Fibroblast of mammary gland (primary cell): ENCODE data around the gene ACOT2.
"Not testable (repeated sequence)": the region's sequence is repeated elsewhere in the genome, so short reads cannot be mapped to it uniquely, and the experiment has no call there.

ENCODE experiments used
- DNase-seq: peaks from one replicate; pipeline ENCODE4 v3.0.0-alpha.2; 2010; ENCODE audit warnings: low read depth
- H3K4me3 ChIP-seq: 2 replicates; pipeline ENCODE4 v1.5.1; 2011; ENCODE audit warnings: low read depth, mild to moderate bottlenecking, low read length, moderate library complexity; ENCODE audit not compliant: control insufficient read depth
- CTCF ChIP-seq: conservative IDR thresholded peaks from 2 replicates; pipeline ENCODE4 v1.5.1; 2011; ENCODE audit warnings: low read depth, low read length, inconsistent platforms; ENCODE audit not compliant: control insufficient read depth, insufficient read depth

ACOT2 gene

DNA sequence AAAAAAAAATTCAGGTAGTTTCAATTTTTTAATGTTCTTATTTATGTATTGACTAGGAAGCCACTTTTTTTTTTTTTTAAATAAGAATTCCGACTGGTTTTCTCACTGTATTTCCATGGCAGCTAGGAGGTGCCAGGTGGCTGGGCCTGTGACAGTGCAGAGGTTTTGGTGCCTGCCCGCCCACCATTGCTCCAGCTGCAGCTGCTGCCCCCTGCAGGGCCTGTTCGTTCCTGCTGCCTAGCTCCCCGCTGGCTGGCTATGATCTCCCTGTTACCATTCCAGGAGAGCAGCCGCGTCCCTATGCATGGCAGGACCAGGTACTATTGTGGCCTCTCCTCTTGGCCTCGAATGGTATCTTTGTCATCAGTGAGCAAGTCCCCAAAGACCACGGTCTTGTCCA lies 1.9 kb downstream of the ACOT2 start:
- not testable (repeated sequence) for H3K4me3 ChIP-seq
- peak; percentile 47 for TF ChIP-seq CTCF
- DNase-seq = peak; percentile 33

GRCh38 chr14:73573034-73573433 lies 4.0 kb downstream of the ACOT2 start:
- not testable (repeated sequence) for H3K4me3 ChIP-seq, DNase-seq

DNA sequence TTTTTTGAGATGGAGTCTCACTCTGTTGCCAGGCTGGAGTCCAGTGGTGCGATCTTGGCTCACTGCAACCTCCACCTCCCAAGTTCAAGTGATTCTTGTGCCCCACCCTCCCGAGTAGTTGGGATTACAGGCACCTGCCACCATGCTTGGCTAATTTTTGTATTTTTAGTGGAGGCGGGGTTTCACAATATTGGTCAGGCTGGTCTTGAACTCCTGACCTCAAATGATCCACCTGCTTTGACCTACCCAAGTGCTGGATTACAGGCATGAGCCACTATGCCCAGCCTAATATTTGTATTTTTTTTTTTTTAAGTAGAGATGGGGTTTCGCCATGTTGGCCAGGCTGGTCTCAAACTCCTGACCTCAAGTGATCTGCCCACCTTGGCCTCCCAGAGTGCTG lies 4.7 kb downstream of the ACOT2 start:
- DNase-seq, H3K4me3 ChIP-seq: not testable (repeated sequence)

GRCh38 chr14:73574251-73574650 lies 5.2 kb downstream of the ACOT2 start:
- H3K4me3 ChIP-seq, DNase-seq: not testable (repeated sequence)

DNA sequence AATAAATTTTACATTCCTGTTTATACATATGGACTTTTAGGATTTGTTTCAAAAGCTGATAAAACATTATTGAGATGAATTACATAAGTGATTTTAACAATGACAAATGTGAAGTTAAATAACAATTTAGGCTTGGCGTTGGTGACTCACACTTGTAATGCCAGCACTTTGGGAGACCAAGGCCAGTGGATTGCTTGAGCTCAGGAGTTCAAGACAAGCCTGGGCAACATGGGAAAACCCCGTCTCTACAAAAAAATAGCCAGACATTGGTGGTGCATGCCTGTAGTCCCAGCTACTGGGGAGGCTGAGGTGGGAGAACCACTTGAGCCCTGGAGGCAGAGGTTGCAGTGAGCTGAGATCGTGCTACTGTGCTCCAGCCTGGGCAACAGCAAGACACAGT lies 7.4 kb downstream of the ACOT2 start:
- TF ChIP-seq CTCF = no peak
- no peak for DNase-seq
- H3K4me3 ChIP-seq = no peak overlapping the region

- not testable (repeated sequence) for DNase-seq, H3K4me3 ChIP-seq
Measured at GRCh38 chr14:73577214-73577613, 8.2 kb downstream of the ACOT2 start.

- not testable (repeated sequence) for DNase-seq
Measured at GRCh38 chr14:73582102-73582979, 13.3 kb downstream of the ACOT2 start.

GRCh38 chr14:73588695-73589094 lies 19.7 kb downstream of the ACOT2 start:
- TF ChIP-seq CTCF = no peak
- DNase-seq = no peak
- no peak overlapping the region for H3K4me3 ChIP-seq

More at GRCh38 chr14:73582102-73582979, 13.3 kb downstream of the ACOT2 start:
- H3K4me3 ChIP-seq = not testable (repeated sequence)

GRCh38 chr14:73589116-73589515 lies 20.1 kb downstream of the ACOT2 start:
- DNase-seq = no peak
- TF ChIP-seq CTCF = no peak
- no peak overlapping the region for H3K4me3 ChIP-seq

GRCh38 chr14:73590673-73591004 lies 21.6 kb downstream of the ACOT2 start:
- not testable (repeated sequence) for DNase-seq

More at GRCh38 chr14:73590673-73591004, 21.6 kb downstream of the ACOT2 start:
- not testable (repeated sequence) for H3K4me3 ChIP-seq
